Esophagus squamous epithelium (tissue), 5 donors: ENCODE measurements around the gene NTF4. TPM values are rescaled to one million over a fixed set of nuclear protein-coding genes. Genes with fewer than 3 reads are reported as not detected.

Experiments used
- DNase-seq: peaks from one replicate; lab custom pipeline; 2025; lab: John Stamatoyannopoulos, UW
- H3K27ac ChIP-seq, 4 donors: fragments of 200-600 bp; sonication (generic); one replicate each; pipeline ENCODE4 v1.5.1; 2016 to 2019; ENCODE audit warnings: mild to moderate bottlenecking in 1 of 4
- H3K27me3 ChIP-seq, 4 donors: fragments of 200-600 bp; sonication (generic); 1 replicate in 3 of 4; 2 replicates in 1 of 4; pipeline versions ENCODE4 v1.5.1 to v1.6.0; 2017 to 2021; ENCODE audit warnings: antibody characterized with exemption in 1 of 4
- H3K36me3 ChIP-seq, 3 donors: fragments of 200-600 bp; sonication (generic); one replicate each; pipeline ENCODE4 v1.5.1; 2016 to 2019
- H3K4me1 ChIP-seq, 3 donors: fragments of 200-600 bp; sonication (generic); one replicate each; pipeline ENCODE4 v1.5.1; 2017 to 2019
- H3K4me3 ChIP-seq, 4 donors: fragments of 200-600 bp; sonication (generic); 1 replicate in 3 of 4; 2 replicates in 1 of 4; pipeline ENCODE4 v1.5.1; 2016 to 2019; ENCODE audit warnings: mild to moderate bottlenecking in 2 of 4, moderate library complexity in 1 of 4
- H3K9me3 ChIP-seq, 3 donors: fragments of 200-600 bp; sonication (generic); one replicate each; pipeline ENCODE4 v1.5.1; 2016 to 2019
- POLR2A ChIP-seq, 4 donors: fragments of 450-650 bp; IDR thresholded peaks; one replicate each; pipeline ENCODE4 v1.6.1; 2017; ENCODE audit warnings: antibody characterized with exemption in 4 of 4, mild to moderate bottlenecking in 4 of 4, moderate library complexity in 3 of 4
- WGBS, 2 donors: methylation state at CpG; one replicate each; pipeline ENCODE4 v1.1.5; 2018; 5-methylcytosine and 5-hydroxymethylcytosine counted together
- intact Hi-C: fragments of 100-400 bp; cut with DNase I; formaldehyde crosslinking; loops from one replicate; pipeline ENCODE4 v1.15.0; 2022
- total RNA-seq, 4 donors: library from RNA; depleted of rRNA; stranded (reverse); fragments of >200 nt; gene quantifications; one replicate each; pipeline ENCODE4 v1.1.0, GENCODE V29; 2016
- TF ChIP-seq, protein P1 (sequence below), 6 experiments: fragments of 450-650 bp in 4 of 6; fragments of 200-600 bp in 2 of 6; sonication (generic) in 2 of 6; IDR thresholded peaks; one replicate each; pipeline ENCODE4 v1.5.1; 2016 to 2019; ENCODE audit warnings: antibody characterized with exemption in 6 of 6, mild to moderate bottlenecking in 4 of 6, moderate library complexity in 4 of 6
- donor health status: DM: yes; HTN: yes; CAD: no.

The NTF4 gene
- total RNA-seq, 4 donors from 2014 or later, result 1.2 to 5.3 (median 2.0) TPM

- DNase-seq, result no peak
- intact Hi-C loops, result no loop called here
- Histone ChIP-seq H3K4me1 (peaks cover 5 to 38% (median 5%) of the 10 kb centered on the region in 3 donors), H3K4me3 (no peak overlapping the region), H3K36me3 (peaks cover 24 to 51% (median 42%) of the 10 kb centered on the region in 3 donors), H3K9me3 (no peaks in the 10 kb centered on the region), H3K27me3 (no peaks in the 10 kb centered on the region), H3K27ac (no peak overlapping the region)
- no peak for TF ChIP-seq POLR2A (IDR thresholded peaks at IDR 0.05)
- TF ChIP-seq, protein P1, sequence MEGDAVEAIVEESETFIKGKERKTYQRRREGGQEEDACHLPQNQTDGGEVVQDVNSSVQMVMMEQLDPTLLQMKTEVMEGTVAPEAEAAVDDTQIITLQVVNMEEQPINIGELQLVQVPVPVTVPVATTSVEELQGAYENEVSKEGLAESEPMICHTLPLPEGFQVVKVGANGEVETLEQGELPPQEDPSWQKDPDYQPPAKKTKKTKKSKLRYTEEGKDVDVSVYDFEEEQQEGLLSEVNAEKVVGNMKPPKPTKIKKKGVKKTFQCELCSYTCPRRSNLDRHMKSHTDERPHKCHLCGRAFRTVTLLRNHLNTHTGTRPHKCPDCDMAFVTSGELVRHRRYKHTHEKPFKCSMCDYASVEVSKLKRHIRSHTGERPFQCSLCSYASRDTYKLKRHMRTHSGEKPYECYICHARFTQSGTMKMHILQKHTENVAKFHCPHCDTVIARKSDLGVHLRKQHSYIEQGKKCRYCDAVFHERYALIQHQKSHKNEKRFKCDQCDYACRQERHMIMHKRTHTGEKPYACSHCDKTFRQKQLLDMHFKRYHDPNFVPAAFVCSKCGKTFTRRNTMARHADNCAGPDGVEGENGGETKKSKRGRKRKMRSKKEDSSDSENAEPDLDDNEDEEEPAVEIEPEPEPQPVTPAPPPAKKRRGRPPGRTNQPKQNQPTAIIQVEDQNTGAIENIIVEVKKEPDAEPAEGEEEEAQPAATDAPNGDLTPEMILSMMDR (IDR thresholded peaks at IDR 0.05), result no peak
- WGBS, 2 donors, result 71 to 78% methylated on average over 7 to 8 of the region's 8 CpGs
Observed at GRCh38 chr19:49109569-49110233, 45.1 kb upstream of the NTF4 start.

- Histone ChIP-seq H3K4me3 (no peak overlapping the region), H3K36me3 (peaks cover 30 to 57% (median 49%) of the 10 kb centered on the region in 3 donors), H3K9me3 (no peaks in the 10 kb centered on the region), H3K27me3 (no peaks in the 10 kb centered on the region), H3K4me1 (peaks cover 5 to 35% (median 5%) of the 10 kb centered on the region in 3 donors), H3K27ac (no peak overlapping the region)
- DNase-seq, result no peak
- intact Hi-C loops, result no loop called here
- TF ChIP-seq, protein P1 (IDR thresholded peaks at IDR 0.05), result no peak
- no peak for TF ChIP-seq POLR2A (IDR thresholded peaks at IDR 0.05)
- 69 to 70% methylated on average over 4 to 5 of the region's 5 CpGs for WGBS, 2 donors
Observed at GRCh38 chr19:49109051-49109450, 44.4 kb upstream of the NTF4 start.

DNA sequence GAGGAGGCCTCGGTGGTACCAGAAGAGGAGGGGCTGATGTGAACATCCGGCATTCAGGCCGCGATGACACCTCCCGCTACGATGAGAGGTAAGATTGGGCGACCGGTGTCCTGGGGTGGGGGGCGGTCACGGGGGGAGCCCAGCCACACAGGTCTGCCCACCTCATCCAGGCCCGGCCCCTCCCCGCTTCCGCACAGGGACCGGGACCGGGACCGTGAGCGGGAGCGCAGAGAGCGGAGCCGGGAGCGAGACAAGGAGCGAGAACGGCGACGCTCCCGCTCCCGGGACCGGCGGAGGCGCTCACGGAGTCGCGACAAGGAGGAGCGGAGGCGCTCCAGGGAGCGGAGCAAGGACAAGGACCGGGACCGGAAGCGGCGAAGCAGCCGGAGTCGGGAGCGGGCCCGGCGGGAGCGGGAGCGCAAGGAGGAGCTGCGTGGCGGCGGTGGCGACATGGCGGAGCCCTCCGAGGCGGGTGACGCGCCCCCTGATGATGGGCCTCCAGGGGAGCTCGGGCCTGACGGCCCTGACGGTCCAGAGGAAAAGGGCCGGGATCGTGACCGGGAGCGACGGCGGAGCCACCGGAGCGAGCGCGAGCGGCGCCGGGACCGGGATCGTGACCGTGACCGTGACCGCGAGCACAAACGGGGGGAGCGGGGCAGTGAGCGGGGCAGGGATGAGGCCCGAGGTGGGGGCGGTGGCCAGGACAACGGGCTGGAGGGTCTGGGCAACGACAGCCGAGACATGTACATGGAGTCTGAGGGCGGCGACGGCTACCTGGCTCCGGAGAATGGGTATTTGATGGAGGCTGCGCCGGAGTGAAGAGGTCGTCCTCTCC is 43.2 kb upstream of the NTF4 start:
- H3K27ac ChIP-seq, result no peak overlapping the region
- intact Hi-C loops, result no loop called here
- 92 to 95% methylated on average over 25 to 66 of the region's 93 CpGs for WGBS, 2 donors
- H3K36me3 ChIP-seq, result peaks cover 30 to 69% (median 61%) of the 10 kb centered on the region in 3 donors
- H3K9me3 ChIP-seq, result no peaks in the 10 kb centered on the region
- H3K27me3 ChIP-seq, result no peaks in the 10 kb centered on the region
- no peak for TF ChIP-seq POLR2A (IDR thresholded peaks at IDR 0.05)
- TF ChIP-seq, protein P1 (IDR thresholded peaks at IDR 0.05), result no peak
- H3K4me1 ChIP-seq, result peaks cover 0 to 25% (median 0%) of the 10 kb centered on the region in 3 donors
- H3K4me3 ChIP-seq, result no peak overlapping the region
- DNase-seq, result no peak

DNA sequence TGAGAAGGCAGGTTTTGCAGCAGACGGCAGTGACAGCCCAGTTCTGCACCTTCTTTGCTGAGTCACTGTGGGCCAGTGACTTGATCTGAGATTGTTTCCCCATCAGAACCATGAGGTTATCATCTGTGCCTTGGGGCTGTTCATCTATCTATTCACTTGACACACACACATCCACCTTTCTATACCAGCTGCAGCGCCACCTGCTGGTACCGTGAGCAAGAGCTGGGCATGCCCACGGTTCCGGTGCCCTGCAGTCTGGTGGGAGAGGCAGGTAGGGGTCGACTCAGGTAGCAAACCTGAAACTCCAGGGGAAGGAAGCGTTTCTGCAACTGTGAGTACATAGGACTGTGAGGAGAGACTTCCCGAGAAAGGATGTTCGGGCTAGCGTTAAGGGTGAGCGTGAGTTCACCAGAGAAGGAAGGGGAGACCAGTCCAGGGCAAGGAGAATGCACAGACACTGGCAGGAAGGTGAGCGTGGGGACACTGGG is 42.1 kb upstream of the NTF4 start:
- WGBS, 2 donors, result 69 to 87% methylated on average over 7 to 8 of the region's 12 CpGs
- Histone ChIP-seq H3K36me3 (peaks cover 42 to 81% (median 72%) of the 10 kb centered on the region in 3 donors), H3K9me3 (no peaks in the 10 kb centered on the region), H3K4me1 (peaks cover 0 to 24% (median 0%) of the 10 kb centered on the region in 3 donors), H3K27ac (no peak overlapping the region), H3K27me3 (no peaks in the 10 kb centered on the region), H3K4me3 (no peak overlapping the region)
- TF ChIP-seq POLR2A (IDR thresholded peaks at IDR 0.05), result no peak
- TF ChIP-seq, protein P1 (IDR thresholded peaks at IDR 0.05), result peak; percentile 42 to 88 (median 74)
- intact Hi-C loops, result no loop called here
- no peak for DNase-seq
